ENCODE measurements around the gene ZNF708. TPM values are rescaled to one million over a fixed set of nuclear protein-coding genes. Genes with fewer than 3 reads are reported as not detected.
"Not testable (repeated sequence)": the region's sequence is repeated elsewhere in the genome, so short reads cannot be mapped to it uniquely, and the experiment has no call there.

Gene ZNF708
- total RNA-seq, 2 donors from 2014 or later: 14.9 to 16.5 TPM

DNA sequence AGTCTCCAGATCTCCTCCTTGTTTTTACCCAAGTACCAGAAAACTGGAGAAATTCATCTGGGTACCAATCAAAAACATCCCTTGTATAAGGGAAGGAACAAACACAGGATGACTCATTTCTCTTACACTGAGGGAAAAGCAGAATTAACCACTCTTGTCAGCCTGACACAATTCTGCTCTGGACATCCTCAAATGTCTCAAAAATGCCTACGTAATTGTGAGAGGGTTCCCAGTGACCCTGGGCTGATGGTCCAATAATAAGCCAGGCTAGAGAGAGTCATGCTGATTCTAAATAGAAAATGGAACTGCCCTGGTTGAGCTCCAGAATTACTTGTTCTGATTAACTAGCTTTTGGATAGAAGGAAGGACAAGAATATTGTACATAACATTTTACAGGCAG, 14.5 kb downstream of the ZNF708 start:
- DNase-seq (no peak), ATAC-seq (no peak)
- Mint-ChIP-seq H3K36me3 (ENCODE audit: low read depth) (no peaks in the 10 kb centered on the region), H3K27me3 (no peaks in the 10 kb centered on the region), H3K4me3 (no peak overlapping the region), H3K4me1 (peaks cover 26% of the 10 kb centered on the region), H3K27ac (no peak overlapping the region)
- no peaks in the 10 kb centered on the region for H3K9me3 ChIP-seq (ENCODE audit: control insufficient read depth, low read length, poor library complexity, severe bottlenecking)

DNA sequence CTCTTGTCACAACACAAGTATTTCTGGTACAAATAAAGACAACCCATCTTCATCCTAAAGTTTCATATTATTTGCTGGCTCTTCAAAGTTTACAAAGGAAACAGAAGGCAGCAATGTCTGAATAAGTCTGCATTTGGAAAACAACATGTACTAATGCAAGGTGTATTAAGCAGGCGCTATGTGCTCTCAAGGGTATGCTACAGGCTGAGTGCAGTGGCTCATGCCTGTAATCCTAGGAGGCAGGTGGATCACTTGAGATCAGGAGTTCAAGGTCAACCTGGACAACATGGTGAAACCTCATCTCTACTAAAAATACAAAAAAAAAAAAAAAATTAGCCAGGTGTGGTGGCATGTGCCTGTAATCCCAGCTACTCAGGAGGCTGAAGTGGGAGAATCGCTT, 16.4 kb downstream of the ZNF708 start:
- not testable (repeated sequence) for ATAC-seq; H3K27me3 Mint-ChIP-seq; H3K9me3 ChIP-seq (ENCODE audit: control insufficient read depth, low read length, poor library complexity, severe bottlenecking); H3K36me3 Mint-ChIP-seq (ENCODE audit: low read depth); DNase-seq; H3K4me3 Mint-ChIP-seq
- Mint-ChIP-seq H3K27ac (peak overlapping the region; percentile 72), H3K4me1 (peaks cover 21% of the 10 kb centered on the region)

DNA sequence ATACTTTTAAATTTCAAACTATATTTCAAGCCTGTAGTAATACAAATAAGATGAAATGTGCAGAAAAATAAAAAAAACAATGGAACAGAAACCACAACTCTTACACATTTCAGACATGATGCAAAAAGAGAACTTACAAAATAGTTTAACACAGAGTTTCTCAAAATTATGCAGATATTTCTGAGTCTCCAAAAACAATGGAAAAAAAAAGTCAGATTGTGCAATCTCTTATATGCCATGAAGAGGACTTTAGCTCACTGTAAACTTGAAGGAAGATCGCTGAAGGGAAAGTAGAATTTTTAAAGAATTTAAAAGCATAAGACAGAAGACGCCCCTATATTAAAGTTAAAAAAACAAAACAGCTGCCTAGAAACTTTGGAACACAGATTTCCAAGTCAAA, 20.4 kb downstream of the ZNF708 start:
- no peak overlapping the region for H3K4me3 Mint-ChIP-seq
- H3K4me1 Mint-ChIP-seq: peaks cover 6% of the 10 kb centered on the region
- H3K27me3 Mint-ChIP-seq: no peaks in the 10 kb centered on the region
- H3K36me3 Mint-ChIP-seq (ENCODE audit: low read depth): peaks cover 5% of the 10 kb centered on the region
- H3K9me3 ChIP-seq (ENCODE audit: control insufficient read depth, low read length, poor library complexity, severe bottlenecking): peaks cover 3% of the 10 kb centered on the region
- no peak for DNase-seq
- no peak for ATAC-seq
- H3K27ac Mint-ChIP-seq: peak overlapping the region; percentile 44

DNA sequence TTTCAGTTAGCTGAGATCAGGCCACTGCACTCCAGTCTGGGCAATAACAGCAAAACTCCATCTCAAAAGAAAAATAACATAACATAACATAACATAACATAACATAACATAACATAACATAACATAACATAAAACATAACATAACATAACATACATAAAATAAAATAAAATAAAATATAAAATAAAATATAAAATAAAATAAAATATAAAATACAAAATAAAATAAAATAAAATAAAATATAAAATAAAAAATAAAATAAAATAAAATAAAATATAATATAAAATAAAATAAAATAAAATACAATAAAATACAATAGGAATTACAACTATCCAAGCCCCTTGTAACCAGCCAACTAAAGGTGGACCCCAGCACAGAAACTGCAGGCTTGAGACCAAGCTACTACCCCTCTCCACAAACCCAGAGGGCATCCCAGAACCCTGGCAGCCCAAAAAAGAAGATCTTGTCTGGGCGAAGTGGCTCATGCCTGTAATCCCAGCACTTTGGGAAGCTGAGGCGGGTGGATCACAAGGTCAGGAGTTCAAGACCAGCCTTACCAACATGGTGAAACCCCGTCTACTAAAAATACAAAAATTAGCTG, 22.2 kb downstream of the ZNF708 start:
- not testable (repeated sequence) for H3K27ac Mint-ChIP-seq; ATAC-seq; H3K36me3 Mint-ChIP-seq (ENCODE audit: low read depth); H3K9me3 ChIP-seq (ENCODE audit: control insufficient read depth, low read length, poor library complexity, severe bottlenecking); H3K27me3 Mint-ChIP-seq; H3K4me1 Mint-ChIP-seq; H3K4me3 Mint-ChIP-seq; DNase-seq

- not testable (repeated sequence) for ATAC-seq; H3K36me3 Mint-ChIP-seq (ENCODE audit: low read depth); H3K27ac Mint-ChIP-seq; H3K4me1 Mint-ChIP-seq; H3K27me3 Mint-ChIP-seq; H3K4me3 Mint-ChIP-seq; DNase-seq
- H3K9me3 ChIP-seq (ENCODE audit: control insufficient read depth, low read length, poor library complexity, severe bottlenecking): peaks cover 53% of the 10 kb centered on the region
Observed at GRCh38 chr19:21293768-21294167, 35.4 kb downstream of the ZNF708 start.

GRCh38 chr19:21269813-21270212, 59.4 kb downstream of the ZNF708 start:
- Mint-ChIP-seq H3K36me3 (ENCODE audit: low read depth) (no peaks in the 10 kb centered on the region), H3K4me1 (no peaks in the 10 kb centered on the region), H3K4me3 (no peak overlapping the region), H3K27me3 (no peaks in the 10 kb centered on the region), H3K27ac (no peak overlapping the region)
- DNase-seq: no peak
- H3K9me3 ChIP-seq (ENCODE audit: control insufficient read depth, low read length, poor library complexity, severe bottlenecking): no peaks in the 10 kb centered on the region
- no peak for ATAC-seq

DNA sequence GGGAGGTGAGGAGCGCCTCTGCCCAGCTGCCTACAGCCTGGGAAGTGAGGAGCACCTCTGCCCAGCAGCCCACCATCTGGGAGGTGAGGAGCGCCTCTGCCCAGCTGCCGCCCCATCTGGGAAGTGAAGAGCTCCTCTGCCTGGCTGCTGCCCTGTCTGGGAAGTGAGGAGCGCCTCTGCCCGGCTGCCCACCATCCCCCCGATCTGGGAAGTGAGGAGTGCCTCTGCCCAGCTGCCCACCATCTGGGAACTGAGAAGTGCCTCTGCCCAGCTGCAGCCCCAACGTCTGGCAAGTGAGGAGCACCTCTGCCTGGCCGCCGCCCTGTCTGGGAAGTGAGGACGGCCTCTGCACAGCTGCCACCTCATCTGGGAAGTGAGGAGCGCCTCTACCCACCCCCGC, 64.3 kb downstream of the ZNF708 start:
- no peak overlapping the region for H3K27ac Mint-ChIP-seq
- no peaks in the 10 kb centered on the region for H3K4me1 Mint-ChIP-seq
- no peak overlapping the region for H3K4me3 Mint-ChIP-seq
- no peaks in the 10 kb centered on the region for H3K27me3 Mint-ChIP-seq
- ATAC-seq (no peak), DNase-seq (no peak)
- peaks cover 5% of the 10 kb centered on the region for H3K9me3 ChIP-seq (ENCODE audit: control insufficient read depth, low read length, poor library complexity, severe bottlenecking)
- no peaks in the 10 kb centered on the region for H3K36me3 Mint-ChIP-seq (ENCODE audit: low read depth)

DNA sequence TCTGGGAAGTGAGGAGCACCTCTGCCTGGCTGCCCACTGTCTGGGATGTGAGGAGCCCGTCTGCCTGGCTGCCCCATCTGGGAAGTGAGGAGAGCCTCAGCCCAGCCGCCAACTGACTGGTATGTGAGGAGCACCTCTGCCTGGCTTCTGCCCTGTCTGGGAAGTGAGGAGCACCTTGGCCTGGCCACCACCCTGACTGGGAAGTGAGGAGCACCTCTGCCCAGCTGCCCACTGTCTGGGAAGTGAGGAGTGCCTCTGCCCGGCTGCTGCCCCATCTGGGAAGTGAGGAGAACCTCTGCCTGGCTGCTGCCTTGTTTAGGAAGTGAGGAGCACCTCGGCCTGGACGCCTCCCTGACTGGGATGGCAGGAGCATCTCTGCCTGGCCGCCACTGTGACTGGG, 64.8 kb downstream of the ZNF708 start:
- H3K36me3 Mint-ChIP-seq (ENCODE audit: low read depth): no peaks in the 10 kb centered on the region
- H3K27ac Mint-ChIP-seq: no peak overlapping the region
- no peak overlapping the region for H3K4me3 Mint-ChIP-seq
- ATAC-seq: no peak
- no peaks in the 10 kb centered on the region for H3K27me3 Mint-ChIP-seq
- no peaks in the 10 kb centered on the region for H3K4me1 Mint-ChIP-seq
- peaks cover 5% of the 10 kb centered on the region for H3K9me3 ChIP-seq (ENCODE audit: control insufficient read depth, low read length, poor library complexity, severe bottlenecking)
- DNase-seq: no peak

DNA sequence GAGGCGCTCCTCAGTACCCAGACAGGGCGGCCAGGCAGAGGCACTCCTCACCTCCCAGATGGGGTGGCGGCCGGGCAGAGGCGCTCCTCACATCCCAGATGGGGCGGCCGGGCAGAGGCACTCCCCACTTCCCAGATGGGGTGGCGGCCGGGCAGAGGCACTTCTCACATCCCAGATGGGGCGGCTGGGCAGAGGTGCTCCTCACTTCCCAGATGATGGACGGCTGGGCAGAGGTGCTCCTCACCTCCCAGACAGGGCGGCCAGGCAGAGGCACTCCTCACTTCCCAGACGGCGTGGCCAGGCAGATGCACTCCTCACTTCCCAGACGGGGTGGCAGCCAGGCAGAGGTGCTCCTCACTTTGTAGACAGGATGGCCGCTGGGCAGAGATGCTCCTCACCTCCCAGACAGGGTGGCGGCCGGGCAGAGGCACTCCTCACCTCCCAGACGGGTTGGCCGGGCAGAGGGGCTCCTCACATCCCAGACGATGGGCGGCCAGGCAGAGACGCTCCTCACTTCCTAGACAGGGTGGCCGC, 68.3 kb downstream of the ZNF708 start:
- not testable (repeated sequence) for H3K27me3 Mint-ChIP-seq

DNA sequence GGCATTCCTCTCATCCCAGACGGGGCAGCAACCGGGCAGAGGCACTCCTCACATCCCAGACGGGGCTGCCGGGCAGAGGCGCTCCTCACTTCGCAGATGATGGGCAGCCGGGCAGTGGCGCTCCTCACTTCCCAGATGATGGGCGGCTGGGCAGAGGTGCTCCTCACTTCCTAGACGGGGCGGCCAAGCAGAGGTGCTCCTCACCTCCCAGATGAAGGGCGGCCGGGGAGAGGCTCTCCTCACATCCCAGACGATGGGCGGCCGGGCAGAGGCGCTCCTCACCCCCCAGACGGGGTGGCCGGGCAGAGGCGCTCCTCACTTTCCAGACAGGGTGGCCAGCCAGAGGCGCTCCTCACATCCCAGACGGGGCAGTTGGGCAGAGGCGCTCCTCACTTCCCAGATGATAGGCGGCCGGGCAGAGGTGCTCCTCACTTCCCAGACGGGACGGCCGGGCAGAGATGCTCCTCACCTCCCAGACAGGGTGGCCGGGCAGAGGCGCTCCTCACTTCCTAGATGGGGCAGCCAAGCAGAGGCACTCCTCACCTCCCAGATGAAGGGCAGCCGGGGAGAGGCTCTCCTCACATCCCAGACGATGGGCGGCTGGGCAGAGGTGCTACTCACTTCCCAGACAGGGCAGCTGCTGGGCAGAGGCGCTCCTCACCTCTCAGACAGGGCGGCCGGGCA, 68.9 kb downstream of the ZNF708 start:
- DNase-seq (no peak), ATAC-seq (no peak)
- Mint-ChIP-seq H3K4me3 (no peak overlapping the region), H3K4me1 (no peaks in the 10 kb centered on the region), H3K27ac (no peak overlapping the region), H3K27me3 (no peaks in the 10 kb centered on the region), H3K36me3 (ENCODE audit: low read depth) (no peaks in the 10 kb centered on the region)
- peaks cover 5% of the 10 kb centered on the region for H3K9me3 ChIP-seq (ENCODE audit: control insufficient read depth, low read length, poor library complexity, severe bottlenecking)

More for the DNA sequence above, 68.3 kb downstream of the ZNF708 start:
- H3K36me3 Mint-ChIP-seq (ENCODE audit: low read depth); DNase-seq; H3K4me1 Mint-ChIP-seq; H3K27ac Mint-ChIP-seq; ATAC-seq; H3K9me3 ChIP-seq (ENCODE audit: control insufficient read depth, low read length, poor library complexity, severe bottlenecking); H3K4me3 Mint-ChIP-seq: not testable (repeated sequence)

DNA sequence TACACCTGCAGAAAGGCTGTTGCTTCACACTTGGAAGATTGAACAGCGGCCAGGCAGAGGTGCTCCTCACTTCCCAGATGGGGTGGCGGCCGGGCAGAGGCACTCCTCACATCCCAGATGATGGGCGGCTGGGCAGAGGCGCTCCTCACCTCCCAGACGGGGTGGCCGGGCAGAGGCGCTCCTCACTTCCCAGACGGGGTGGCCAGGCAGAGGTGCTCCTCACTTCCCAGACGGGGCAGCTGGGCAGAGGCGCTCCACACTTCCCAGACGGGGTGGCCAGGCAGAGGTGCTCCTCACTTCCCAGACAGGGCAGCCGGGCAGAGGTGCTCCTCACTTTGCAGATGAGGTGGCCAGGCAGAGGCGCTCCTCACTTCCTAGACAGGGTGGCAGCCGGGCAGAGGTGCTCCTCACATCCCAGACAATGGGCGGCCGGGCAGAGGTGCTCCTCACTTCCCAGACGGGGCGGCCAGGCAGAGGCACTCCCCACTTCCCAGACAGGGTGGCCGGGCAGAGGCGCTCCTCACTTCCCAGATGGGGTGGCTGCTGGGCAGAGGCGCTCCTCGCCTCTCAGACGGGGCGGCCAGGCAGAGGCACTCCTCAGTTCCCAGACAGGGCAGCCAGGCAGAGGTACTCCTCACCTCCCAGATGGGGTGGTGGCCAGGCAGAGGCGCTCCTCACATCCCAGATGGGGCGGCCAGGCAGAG, 69.6 kb downstream of the ZNF708 start:
- H3K27ac Mint-ChIP-seq, ATAC-seq, H3K4me3 Mint-ChIP-seq: not testable (repeated sequence)

GRCh38 chr19:21256722-21257121, 72.5 kb downstream of the ZNF708 start:
- ATAC-seq (no peak), DNase-seq (no peak)
- no peak overlapping the region for H3K27ac Mint-ChIP-seq
- H3K27me3 Mint-ChIP-seq: no peaks in the 10 kb centered on the region
- peaks cover under 1% of the 10 kb centered on the region for H3K9me3 ChIP-seq (ENCODE audit: control insufficient read depth, low read length, poor library complexity, severe bottlenecking)
- H3K36me3 Mint-ChIP-seq (ENCODE audit: low read depth): no peaks in the 10 kb centered on the region
- H3K4me3 Mint-ChIP-seq: no peak overlapping the region
- peaks cover 4% of the 10 kb centered on the region for H3K4me1 Mint-ChIP-seq

More for the DNA sequence above, 69.6 kb downstream of the ZNF708 start:
- not testable (repeated sequence) for H3K36me3 Mint-ChIP-seq (ENCODE audit: low read depth); H3K9me3 ChIP-seq (ENCODE audit: control insufficient read depth, low read length, poor library complexity, severe bottlenecking); H3K27me3 Mint-ChIP-seq; H3K4me1 Mint-ChIP-seq; DNase-seq

Data from T-helper 17 cell (primary cell).